NCI-H82 treated with DMSO at 0.1 percent for 48 hours (cell line): Measurements from ENCODE around the gene PTPN14.

ENCODE experiments used
- DNase-seq: peaks from one replicate; lab custom pipeline; 2025; ENCODE audit not compliant: unreplicated experiment; lab: John Stamatoyannopoulos, UW

PTPN14 gene

GRCh38 chr1:214458541-214458940 lies 92.9 kb downstream of the PTPN14 start:
- DNase-seq: no peak

- peak; percentile 65 for DNase-seq
These were observed 95.2 kb downstream of the PTPN14 start for GRCh38 chr1:214455971-214456867.

GRCh38 chr1:214455479-214455878 lies 95.9 kb downstream of the PTPN14 start:
- DNase-seq: no peak

GRCh38 chr1:214454569-214455396 lies 96.6 kb downstream of the PTPN14 start:
- DNase-seq: peak; percentile 87

GRCh38 chr1:214453109-214453722 lies 98.2 kb downstream of the PTPN14 start:
- DNase-seq: no peak

GRCh38 chr1:214452152-214452784 lies 99.1 kb downstream of the PTPN14 start:
- DNase-seq: no peak

GRCh38 chr1:214451596-214451995 lies 99.8 kb downstream of the PTPN14 start:
- no peak for DNase-seq

- no peak for DNase-seq
These were observed 102.0 kb downstream of the PTPN14 start for GRCh38 chr1:214449371-214449770.

GRCh38 chr1:214448536-214448935 lies 102.9 kb downstream of the PTPN14 start:
- DNase-seq: no peak

- no peak for DNase-seq
These were observed 103.9 kb downstream of the PTPN14 start for GRCh38 chr1:214447557-214447871.

- peak; percentile 53 for DNase-seq
These were observed 104.4 kb downstream of the PTPN14 start for GRCh38 chr1:214446772-214447556.

- DNase-seq: peak; percentile 97
These were observed 105.4 kb downstream of the PTPN14 start for GRCh38 chr1:214445831-214446614.

- DNase-seq: no peak
These were observed 106.2 kb downstream of the PTPN14 start for GRCh38 chr1:214445199-214445598.

GRCh38 chr1:214444182-214444939 lies 107.0 kb downstream of the PTPN14 start:
- no peak for DNase-seq

GRCh38 chr1:214441119-214441518 lies 110.3 kb downstream of the PTPN14 start:
- DNase-seq: no peak

- no peak for DNase-seq
These were observed 111.0 kb downstream of the PTPN14 start for GRCh38 chr1:214440219-214440965.

GRCh38 chr1:214439352-214440119 lies 111.9 kb downstream of the PTPN14 start:
- peak; percentile 39 for DNase-seq
